Activated T-helper 1 cell treated with Interleukin-2 at 50 U/mL for 16 hours (primary cell): ENCODE results near the gene PALS1.
"Not testable (repeated sequence)": the region's sequence is repeated elsewhere in the genome, so short reads cannot be mapped to it uniquely, and the experiment has no call there.

Experiments
- DNase-seq: peaks from one replicate; pipeline ENCODE4 v3.0.0-alpha.2; 2020; ENCODE audit warnings: low read depth

PALS1 gene

GRCh38 chr14:67260965-67261364, 19.7 kb downstream of the PALS1 start:
- no peak for DNase-seq

- DNase-seq = no peak
Observed at GRCh38 chr14:67263499-67264149, 22.4 kb downstream of the PALS1 start.

GRCh38 chr14:67265131-67265530, 23.9 kb downstream of the PALS1 start:
- no peak for DNase-seq

- no peak for DNase-seq
Observed at GRCh38 chr14:67267576-67268328, 26.5 kb downstream of the PALS1 start.

GRCh38 chr14:67268426-67269150, 27.4 kb downstream of the PALS1 start:
- no peak for DNase-seq

GRCh38 chr14:67269298-67270060, 28.2 kb downstream of the PALS1 start:
- DNase-seq = no peak

GRCh38 chr14:67270145-67270753, 29.0 kb downstream of the PALS1 start:
- DNase-seq = no peak

GRCh38 chr14:67270933-67271332, 29.7 kb downstream of the PALS1 start:
- DNase-seq = no peak

- not testable (repeated sequence) for DNase-seq
Observed at GRCh38 chr14:67273281-67273680, 32.0 kb downstream of the PALS1 start.

- no peak for DNase-seq
Observed at GRCh38 chr14:67276131-67276530, 34.9 kb downstream of the PALS1 start.

GRCh38 chr14:67280506-67280905, 39.3 kb downstream of the PALS1 start:
- no peak for DNase-seq

- DNase-seq = no peak
Observed at GRCh38 chr14:67285876-67286452, 44.7 kb downstream of the PALS1 start.
